CD14-positive monocyte (primary cell): ENCODE measurements around the gene STKLD1. TPM values are rescaled to one million over a fixed set of nuclear protein-coding genes. Genes with fewer than 3 reads are reported as not detected.
A peak's percentile ranks its signal among the peaks of the same experiment; 100 is the strongest.

ENCODE experiments used
- DNase-seq, 3 donors: peaks; one replicate each; pipeline ENCODE4 v3.0.0-alpha.2; 2011 to 2022
- H2AFZ ChIP-seq: 2 replicates; pipeline ENCODE4 v1.6.0; 2012; ENCODE audit warnings: mild to moderate bottlenecking, low read depth, low read length, inconsistent platforms; ENCODE audit not compliant: insufficient read depth, poor library complexity, severe bottlenecking
- H3K27ac ChIP-seq, 2 donors: 1 replicate in 1 of 2; 2 replicates in 1 of 2; pipeline ENCODE4 v1.5.1; 2012 to 2013; ENCODE audit warnings: low read length in 2 of 2, control low read depth in 1 of 2, inconsistent platforms in 1 of 2, low read depth in 1 of 2, mild to moderate bottlenecking in 1 of 2
- H3K27me3 ChIP-seq, 2 donors: one replicate each; pipeline versions ENCODE4 v1.6.0 to v1.6.1; 2011 to 2013; ENCODE audit warnings: low read length in 2 of 2; ENCODE audit not compliant: control insufficient read depth in 2 of 2, insufficient read depth in 2 of 2
- H3K36me3 ChIP-seq, 2 donors: replicated peaks in 1 of 2; 1 replicate in 1 of 2; 2 replicates in 1 of 2; pipeline versions ENCODE4 v1.5.1 to v1.6.1; 2012 to 2013; ENCODE audit warnings: low read length in 2 of 2, control low read depth in 1 of 2, inconsistent platforms in 1 of 2, mild to moderate bottlenecking in 1 of 2; ENCODE audit not compliant: insufficient read depth in 2 of 2, control insufficient read depth in 1 of 2
- H3K4me1 ChIP-seq, 2 donors: 1 replicate in 1 of 2; 2 replicates in 1 of 2; pipeline versions ENCODE4 v1.5.1 to v1.6.1; 2012 to 2013; ENCODE audit warnings: low read length in 2 of 2, control low read depth in 1 of 2, inconsistent platforms in 1 of 2, mild to moderate bottlenecking in 1 of 2, moderate library complexity in 1 of 2; ENCODE audit not compliant: insufficient read depth in 2 of 2, control insufficient read depth in 1 of 2
- H3K4me2 ChIP-seq: replicated peaks from 2 replicates; pipeline ENCODE3; 2012; ENCODE audit warnings: low read length, moderate library complexity, mild to moderate bottlenecking; ENCODE audit not compliant: poor library complexity, severe bottlenecking; ENCODE audit errors: extremely low read depth
- H3K4me3 ChIP-seq, 3 experiments: fragments of 200-600 bp in 1 of 3; sonication (generic) in 1 of 3; replicated peaks in 1 of 3; 1 replicate in 2 of 3; 2 replicates in 1 of 3; pipeline ENCODE4 v1.5.1; 2011 to 2013; ENCODE audit warnings: low read length in 3 of 3, mild to moderate bottlenecking in 3 of 3, control low read depth in 2 of 3, low read depth in 2 of 3, inconsistent platforms in 1 of 3, moderate library complexity in 1 of 3
- H3K79me2 ChIP-seq: 2 replicates; pipeline ENCODE4 v1.6.0; 2012; ENCODE audit warnings: mild to moderate bottlenecking, control low read depth, inconsistent platforms, low read length, moderate library complexity; ENCODE audit not compliant: insufficient read depth
- H3K9ac ChIP-seq: 2 replicates; pipeline ENCODE4 v1.6.0; 2017; ENCODE audit warnings: low read length, mild to moderate bottlenecking; ENCODE audit not compliant: insufficient read depth, poor library complexity, severe bottlenecking
- H3K9me3 ChIP-seq, 2 donors: replicated peaks in 1 of 2; 1 replicate in 1 of 2; 2 replicates in 1 of 2; pipeline versions ENCODE4 v1.5.1 to v1.6.1; 2012 to 2013; ENCODE audit warnings: low read length in 2 of 2, control low read depth in 1 of 2; ENCODE audit not compliant: control insufficient read depth in 1 of 2, insufficient read depth in 1 of 2
- H4K20me1 ChIP-seq: 2 replicates; pipeline ENCODE4 v1.6.0; 2012; ENCODE audit warnings: mild to moderate bottlenecking, low read length, control low read depth, moderate library complexity; ENCODE audit not compliant: insufficient read depth
- H3K27ac Mint-ChIP-seq, 7 donors: one replicate each; pipeline ENCODE4 v1.8.0; 2020; ENCODE audit warnings: mild to moderate bottlenecking in 7 of 7, mixed read lengths in 7 of 7, moderate library complexity in 6 of 7, inconsistent platforms in 2 of 7
- H3K27me3 Mint-ChIP-seq, 3 donors: one replicate each; pipeline ENCODE4 v1.8.0; 2021 to 2022; ENCODE audit warnings: low read depth in 3 of 3, mild to moderate bottlenecking in 3 of 3, mixed read lengths in 3 of 3, moderate library complexity in 3 of 3, inconsistent platforms in 1 of 3
- H3K36me3 Mint-ChIP-seq, 2 donors: one replicate each; pipeline ENCODE4 v1.8.0; 2020; ENCODE audit warnings: mixed read lengths in 2 of 2, inconsistent platforms in 1 of 2, mild to moderate bottlenecking in 1 of 2
- H3K4me1 Mint-ChIP-seq: one replicate; pipeline ENCODE4 v1.8.0; 2020; ENCODE audit warnings: mild to moderate bottlenecking, mixed read lengths
- H3K4me3 Mint-ChIP-seq, 2 donors: one replicate each; pipeline ENCODE4 v1.8.0; 2020; ENCODE audit warnings: mild to moderate bottlenecking in 2 of 2, mixed read lengths in 2 of 2, moderate library complexity in 1 of 2
- H3K9me3 Mint-ChIP-seq, 7 donors: one replicate each; pipeline ENCODE4 v1.8.0; 2020 to 2022; ENCODE audit warnings: mixed read lengths in 7 of 7, mild to moderate bottlenecking in 6 of 7, moderate library complexity in 6 of 7, inconsistent platforms in 2 of 7
- WGBS: methylation state at CpG from one replicate; pipeline ENCODE4 v1.1.5; 2013; ENCODE audit warnings: missing lambda C conversion rate; ENCODE audit not compliant: insufficient coverage; 5-methylcytosine and 5-hydroxymethylcytosine counted together
- intact Hi-C, 2 donors: fragments of 100-400 bp; cut with micrococcal nuclease; formaldehyde crosslinking; loops; one replicate each; pipeline versions ENCODE4 v1.15.0 to v1.15.1; 2023
- polyA plus RNA-seq, 3 donors: library from polyadenylated mRNA; depleted of rRNA in 1 of 3; unstranded in 2 of 3; stranded (reverse) in 1 of 3; fragments of 300-500 nt in 2 of 3; fragments of >200 nt in 1 of 3; fragmentation: Illumina TruSeq in 2 of 3; gene quantifications; 1 replicate in 2 of 3; 2 replicates in 1 of 3; pipeline ENCODE4 v1.2.3, GENCODE V29; 2012 to 2021
- TF ChIP-seq, protein P1 (sequence below): fragments of 200-600 bp; IDR thresholded peaks from one replicate; pipeline ENCODE4 v1.8.0; 2022; ENCODE audit warnings: antibody characterized with exemption, mild to moderate bottlenecking

Gene STKLD1
- polyA plus RNA-seq, 3 donors, result 0.27 TPM; not detected in 2

- 0% methylated on average over 15 of the region's 18 CpGs for WGBS
- Histone ChIP-seq H3K79me2 (no peaks in the 10 kb centered on the region), H3K9ac (no peak overlapping the region), H3K4me3 (no peak overlapping the region), H3K27ac (no peak overlapping the region), H3K4me2 (no peak overlapping the region), H3K4me1 (peaks cover 5 to 8% of the 10 kb centered on the region in 2 donors), H3K36me3 (no peaks in the 10 kb centered on the region), H3K9me3 (peaks cover 4 to 16% of the 10 kb centered on the region in 2 donors), H3K27me3 (peaks cover 13 to 26% of the 10 kb centered on the region in 2 donors), H2AFZ (no peak overlapping the region), H4K20me1 (no peaks in the 10 kb centered on the region)
- Mint-ChIP-seq H3K27me3 (peaks cover 28 to 45% (median 39%) of the 10 kb centered on the region in 3 donors), H3K27ac (no peak overlapping the region), H3K4me3 (peak overlapping the region in 1 of 2 donors; percentile 57), H3K36me3 (no peaks in the 10 kb centered on the region), H3K4me1 (peaks cover 4% of the 10 kb centered on the region), H3K9me3 (peaks cover 0 to 10% (median 4%) of the 10 kb centered on the region in 7 donors)
- no peak for DNase-seq
- intact Hi-C loops, result no loop called here
- TF ChIP-seq, protein P1, sequence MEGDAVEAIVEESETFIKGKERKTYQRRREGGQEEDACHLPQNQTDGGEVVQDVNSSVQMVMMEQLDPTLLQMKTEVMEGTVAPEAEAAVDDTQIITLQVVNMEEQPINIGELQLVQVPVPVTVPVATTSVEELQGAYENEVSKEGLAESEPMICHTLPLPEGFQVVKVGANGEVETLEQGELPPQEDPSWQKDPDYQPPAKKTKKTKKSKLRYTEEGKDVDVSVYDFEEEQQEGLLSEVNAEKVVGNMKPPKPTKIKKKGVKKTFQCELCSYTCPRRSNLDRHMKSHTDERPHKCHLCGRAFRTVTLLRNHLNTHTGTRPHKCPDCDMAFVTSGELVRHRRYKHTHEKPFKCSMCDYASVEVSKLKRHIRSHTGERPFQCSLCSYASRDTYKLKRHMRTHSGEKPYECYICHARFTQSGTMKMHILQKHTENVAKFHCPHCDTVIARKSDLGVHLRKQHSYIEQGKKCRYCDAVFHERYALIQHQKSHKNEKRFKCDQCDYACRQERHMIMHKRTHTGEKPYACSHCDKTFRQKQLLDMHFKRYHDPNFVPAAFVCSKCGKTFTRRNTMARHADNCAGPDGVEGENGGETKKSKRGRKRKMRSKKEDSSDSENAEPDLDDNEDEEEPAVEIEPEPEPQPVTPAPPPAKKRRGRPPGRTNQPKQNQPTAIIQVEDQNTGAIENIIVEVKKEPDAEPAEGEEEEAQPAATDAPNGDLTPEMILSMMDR, result no peak
These were observed 53.0 kb downstream of the STKLD1 start for GRCh38 chr9:133429214-133429613.

- Mint-ChIP-seq H3K4me3 (peak overlapping the region in 1 of 2 donors; percentile 57), H3K36me3 (no peaks in the 10 kb centered on the region), H3K4me1 (peaks cover 4% of the 10 kb centered on the region), H3K27ac (no peak overlapping the region), H3K27me3 (peaks cover 26 to 45% (median 39%) of the 10 kb centered on the region in 3 donors), H3K9me3 (peaks cover 0 to 10% (median 4%) of the 10 kb centered on the region in 7 donors)
- H3K9ac ChIP-seq, result no peak overlapping the region
- H3K4me3 ChIP-seq, result no peak overlapping the region
- WGBS, result 23% methylated on average over 47 of the region's 49 CpGs
- TF ChIP-seq, protein P1, result no peak
- no peak for DNase-seq
- H3K27me3 ChIP-seq, result peaks cover 13 to 26% of the 10 kb centered on the region in 2 donors
- no peaks in the 10 kb centered on the region for H3K79me2 ChIP-seq
- H3K9me3 ChIP-seq, result peaks cover 4 to 16% of the 10 kb centered on the region in 2 donors
- H4K20me1 ChIP-seq, result no peaks in the 10 kb centered on the region
- H3K4me2 ChIP-seq, result no peak overlapping the region
- H3K27ac ChIP-seq, result no peak overlapping the region
- H3K4me1 ChIP-seq, result peaks cover 5 to 8% of the 10 kb centered on the region in 2 donors
- no peaks in the 10 kb centered on the region for H3K36me3 ChIP-seq
- no peak overlapping the region for H2AFZ ChIP-seq
- intact Hi-C loops, result no loop called here
These were observed 53.5 kb downstream of the STKLD1 start for GRCh38 chr9:133429641-133430161.
